ENCODE measurements around the gene PALMD.

The PALMD gene

DNA sequence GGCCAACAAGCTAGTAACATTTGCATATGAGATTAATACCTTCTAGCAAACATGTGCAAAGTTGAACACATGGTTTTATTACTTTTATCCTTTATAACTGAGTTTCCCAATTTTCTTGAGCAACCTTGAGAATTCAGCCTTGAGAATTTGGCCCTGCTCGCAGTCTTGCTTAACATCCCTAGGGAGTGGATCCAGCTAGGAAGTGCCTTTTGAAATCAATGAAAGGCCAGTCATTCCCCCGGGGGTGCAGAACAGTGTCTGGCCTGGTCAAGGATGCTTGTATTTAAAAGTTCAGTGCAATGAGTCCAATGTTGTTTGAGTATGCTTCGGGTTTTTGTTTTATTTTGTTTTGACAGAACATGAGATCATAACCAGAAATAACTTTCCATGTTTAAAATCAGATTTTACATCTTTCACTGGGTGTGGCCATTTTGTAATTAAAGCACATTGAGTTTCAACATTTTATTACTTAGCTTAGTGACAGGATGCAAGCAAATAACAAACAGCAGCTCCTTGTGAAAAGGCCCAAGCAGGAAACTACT lies 16.7 kb downstream of the PALMD start:
- DNase-seq = no peak

DNA sequence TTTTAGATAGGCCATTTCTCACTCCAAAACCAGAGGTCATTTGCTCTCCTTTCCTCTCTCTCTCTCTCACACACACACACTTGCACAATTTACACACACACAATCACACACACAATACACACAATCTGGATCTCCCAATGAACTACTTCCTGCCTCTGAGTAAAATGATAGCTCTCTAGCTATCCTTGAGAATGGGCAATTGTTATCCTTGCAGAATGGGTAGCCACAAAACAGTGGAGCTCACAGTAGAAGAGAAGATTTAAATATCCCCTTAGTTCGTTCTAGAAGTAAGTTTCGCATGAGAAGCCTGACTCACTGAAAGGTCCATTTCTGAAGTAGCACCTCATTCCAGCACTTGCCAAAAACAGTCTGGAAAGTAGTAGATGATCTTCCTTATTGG lies 17.6 kb downstream of the PALMD start:
- no peak for DNase-seq

DNA sequence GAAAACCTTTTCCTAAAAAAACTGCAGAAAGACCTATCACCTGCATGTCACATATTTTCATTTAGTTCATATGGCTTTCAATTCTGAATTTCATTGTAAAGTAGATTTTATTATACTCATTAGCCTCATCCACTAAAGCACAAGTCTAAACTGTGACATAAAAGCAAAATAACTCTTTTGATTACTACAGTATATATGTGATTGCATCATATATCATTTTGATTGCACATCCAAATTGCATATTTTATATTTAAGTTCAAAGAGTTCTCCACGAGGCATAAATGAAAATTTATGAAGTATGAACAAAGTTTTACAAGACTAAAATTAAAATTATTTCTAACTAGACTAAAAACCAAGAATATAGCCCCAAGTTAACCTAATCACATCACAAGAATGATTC lies 19.3 kb downstream of the PALMD start:
- DNase-seq = no peak

DNA sequence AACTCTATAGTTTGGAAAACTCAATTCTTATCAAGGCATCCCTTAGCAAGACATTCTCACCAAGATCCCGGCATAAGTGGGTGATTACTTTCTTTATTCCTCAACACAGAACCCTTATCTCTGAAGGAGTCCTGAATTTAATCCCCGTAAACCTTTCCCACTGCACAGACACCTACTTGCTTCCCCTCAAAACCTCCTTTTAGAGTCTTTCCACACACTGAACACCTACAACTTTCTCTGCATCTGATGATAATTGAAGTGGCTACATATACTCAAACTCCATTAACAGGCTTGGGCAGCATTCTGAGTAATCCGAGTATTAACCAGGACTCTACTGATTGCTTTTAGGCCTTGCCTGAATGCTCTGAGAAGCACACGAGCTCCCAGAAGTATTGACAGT lies 23.5 kb downstream of the PALMD start:
- DNase-seq = no peak

DNA sequence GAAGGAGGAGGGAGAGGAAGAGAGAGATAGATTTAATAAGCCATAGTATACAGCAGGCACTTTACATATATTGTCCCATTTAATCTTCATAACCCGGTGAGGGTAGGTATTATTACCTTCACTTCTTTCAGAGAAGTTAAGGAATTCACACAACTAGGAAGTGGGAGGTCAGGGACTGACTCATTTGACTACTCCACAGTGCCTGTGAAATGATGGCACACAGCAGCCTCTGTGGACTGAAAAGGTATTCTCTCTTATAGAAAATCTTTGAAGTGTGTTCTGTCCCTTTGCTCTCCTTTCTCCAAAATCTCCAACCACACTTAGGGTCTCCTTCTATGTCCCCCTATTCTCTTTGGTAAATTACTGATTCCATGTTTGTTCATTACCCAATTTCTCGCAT lies 23.9 kb downstream of the PALMD start:
- no peak for DNase-seq

DNA sequence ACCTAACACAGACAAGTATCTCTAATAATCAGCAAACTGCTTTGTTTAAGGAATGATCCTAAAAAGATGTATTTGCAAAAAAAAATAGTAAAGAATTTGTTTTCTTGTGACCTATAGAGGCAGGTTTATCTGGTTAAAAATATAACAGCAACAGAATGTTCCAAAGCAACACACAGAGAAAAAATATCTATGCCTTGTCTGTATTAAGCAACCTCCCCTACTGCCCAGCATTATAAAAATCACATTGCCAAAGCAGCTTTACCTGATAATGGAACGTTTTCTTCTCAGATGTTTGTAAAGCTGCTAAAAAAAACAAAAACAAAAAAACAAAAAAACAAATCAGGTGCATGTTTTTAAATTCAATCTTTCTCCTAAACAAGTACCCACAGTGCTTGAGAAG lies 24.7 kb downstream of the PALMD start:
- no peak for DNase-seq

DNA sequence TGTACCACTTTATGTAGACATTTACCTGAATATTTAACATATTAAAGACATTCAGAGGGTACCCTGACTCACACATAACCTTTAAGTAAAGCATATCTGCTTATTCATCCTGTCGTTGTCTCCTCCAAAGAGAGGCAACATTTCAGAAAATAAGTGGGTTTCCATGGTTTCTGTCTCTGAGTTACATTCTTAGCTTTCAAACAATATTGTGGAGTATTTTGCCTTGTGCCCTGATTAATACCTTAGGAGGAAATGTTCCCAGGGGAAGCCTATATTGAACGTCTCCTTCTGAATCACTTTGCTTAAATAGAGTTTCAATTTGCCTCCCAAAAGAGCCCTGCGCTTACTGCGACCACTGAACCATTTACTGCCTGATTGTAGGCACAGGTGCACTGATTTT lies 26.1 kb downstream of the PALMD start:
- no peak for DNase-seq

DNA sequence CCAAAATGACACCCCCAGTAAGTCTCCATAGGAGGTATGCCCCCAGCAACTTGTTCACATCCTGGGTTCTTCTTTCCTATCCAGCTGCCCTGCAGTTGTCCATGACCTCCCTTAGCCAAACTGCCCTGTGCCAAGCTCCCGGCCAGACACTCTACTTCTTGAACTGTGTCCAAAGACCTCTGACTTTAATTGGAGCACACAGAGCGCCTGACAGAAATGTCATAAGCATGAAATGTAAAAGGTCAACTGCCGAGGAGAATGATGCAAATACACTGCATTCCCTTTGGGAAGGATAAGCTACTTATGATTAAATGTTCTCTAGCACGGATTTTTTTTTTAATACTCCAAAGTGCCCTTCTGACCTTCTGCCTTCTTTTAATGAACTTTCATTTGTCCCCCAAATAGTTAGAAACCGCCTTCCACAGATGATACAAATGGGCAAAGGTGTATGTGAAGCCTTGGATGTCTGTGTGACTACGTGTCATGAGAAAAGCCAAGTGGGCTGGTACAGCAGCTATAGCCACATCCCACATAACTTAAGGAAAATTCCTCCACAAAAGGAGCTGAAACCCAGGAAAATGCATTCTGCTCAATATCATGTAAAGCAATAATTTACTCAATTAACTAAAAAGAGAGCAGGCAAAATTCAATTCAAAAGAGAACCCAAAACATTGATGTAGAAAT lies 26.8 kb downstream of the PALMD start:
- no peak for DNase-seq

DNA sequence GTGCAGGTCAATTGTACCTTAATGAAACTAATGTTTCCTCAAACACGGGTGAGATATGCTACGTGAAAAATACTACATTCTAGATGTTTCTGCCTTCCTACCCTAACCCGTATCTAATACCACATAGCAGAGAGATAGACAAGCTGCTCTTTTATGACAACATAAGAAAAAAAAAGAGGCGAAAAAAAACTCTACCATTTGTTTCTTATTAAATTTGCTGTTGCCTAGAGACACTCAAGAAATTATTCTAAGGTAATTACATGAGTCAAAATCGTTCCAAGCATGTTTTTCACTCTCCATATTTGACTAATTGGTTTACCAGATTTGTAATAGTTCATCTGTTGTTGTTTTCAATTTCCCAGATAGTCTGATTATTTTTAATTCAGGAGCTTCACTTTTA lies 27.4 kb downstream of the PALMD start:
- no peak for DNase-seq

DNA sequence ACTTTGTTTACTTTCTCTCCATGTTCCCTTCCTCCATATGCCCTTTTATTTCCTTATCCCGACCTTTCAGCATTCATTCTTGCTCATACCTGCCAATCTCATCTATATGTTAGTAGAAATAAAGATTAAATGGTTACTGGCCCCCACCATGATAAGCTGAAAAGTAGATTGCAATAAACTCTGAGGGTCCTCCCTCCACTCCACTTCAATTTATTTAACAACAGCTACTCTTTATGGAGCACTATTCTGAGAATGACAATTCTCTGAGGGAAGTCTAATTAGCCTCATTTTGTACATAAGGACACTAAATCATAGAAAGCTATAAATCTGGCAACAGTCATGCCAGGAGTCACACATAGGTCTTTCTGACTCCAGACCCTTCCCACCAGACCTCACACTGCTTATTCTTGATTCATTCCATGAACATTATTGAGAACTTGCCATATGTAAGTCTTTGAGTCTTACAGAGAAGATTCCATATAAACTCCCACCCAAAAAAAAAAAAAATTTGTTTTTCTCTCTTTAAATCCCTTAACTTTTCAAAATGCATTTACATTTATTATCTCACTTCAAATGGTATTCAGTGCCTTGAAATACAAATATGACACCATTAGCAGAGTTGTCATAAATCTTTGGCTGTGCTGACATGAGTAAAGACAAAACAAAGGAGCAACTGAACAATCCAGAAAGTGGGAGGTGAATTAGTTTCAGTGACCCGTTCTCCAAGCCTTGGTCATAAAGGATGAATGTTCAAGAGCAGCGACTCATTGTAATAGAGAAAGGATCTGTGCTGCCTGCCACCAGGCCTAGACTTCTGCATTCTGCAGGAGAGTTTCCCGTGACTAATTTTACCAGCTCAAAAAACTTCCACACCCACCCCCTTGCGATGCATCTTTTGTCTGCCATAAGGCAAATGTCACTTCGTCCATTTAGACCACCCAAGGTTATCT lies 28.5 kb downstream of the PALMD start:
- no peak for DNase-seq

DNA sequence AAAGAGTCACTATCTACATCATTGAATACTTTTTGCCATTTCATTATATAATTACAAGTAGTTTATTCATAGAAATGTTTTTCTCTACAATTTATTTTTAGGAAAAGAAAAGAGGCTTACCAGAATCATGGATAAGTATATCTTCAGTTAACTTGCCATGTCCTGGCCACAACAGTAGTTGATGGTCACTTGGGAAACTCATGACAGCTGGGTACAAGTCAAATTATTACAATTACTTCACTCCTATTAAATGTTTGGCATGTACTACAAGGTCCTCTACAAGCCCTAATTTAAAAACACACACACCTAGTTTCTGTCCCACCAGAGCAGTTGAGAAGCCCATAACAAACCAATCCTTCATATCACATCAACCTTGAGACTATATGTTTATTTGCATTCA lies 29.4 kb downstream of the PALMD start:
- DNase-seq = no peak

DNA sequence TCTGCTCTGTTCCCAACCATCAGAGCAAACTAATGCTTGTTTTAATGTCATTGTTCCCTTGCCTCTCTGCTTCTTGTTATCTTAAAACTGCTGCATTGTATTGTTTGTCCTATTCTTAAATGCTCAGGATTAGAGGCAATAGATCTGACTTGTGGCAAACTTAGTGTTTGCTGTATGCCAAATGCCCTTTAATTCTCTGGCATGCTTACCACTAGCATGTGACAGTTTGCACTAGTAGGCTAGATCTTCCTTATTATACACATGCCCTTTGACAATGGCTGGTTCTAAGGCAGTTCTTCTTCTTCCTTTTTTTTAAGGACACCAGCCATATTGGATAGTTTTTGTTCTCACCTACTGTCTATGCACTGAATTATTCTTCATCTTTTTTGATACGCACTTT lies 30.1 kb downstream of the PALMD start:
- no peak for DNase-seq

DNA sequence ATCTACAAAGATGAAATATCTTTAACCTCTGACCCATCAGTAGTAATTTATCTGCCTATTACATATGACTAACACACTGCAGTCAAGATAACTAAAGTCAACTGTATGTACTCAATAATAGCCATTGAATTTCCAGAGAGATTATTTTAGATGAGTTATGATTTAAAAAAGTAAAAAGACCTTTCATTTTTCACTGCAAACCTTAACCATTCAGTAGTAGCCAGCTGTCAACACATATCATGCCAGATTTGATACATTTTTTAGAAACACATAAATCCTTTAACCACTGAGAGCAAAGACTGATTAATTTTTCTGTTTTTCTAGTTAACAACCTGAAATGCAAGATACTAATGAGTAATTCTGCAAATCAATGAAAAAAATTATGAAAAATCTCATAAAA lies 31.0 kb downstream of the PALMD start:
- no peak for DNase-seq

DNA sequence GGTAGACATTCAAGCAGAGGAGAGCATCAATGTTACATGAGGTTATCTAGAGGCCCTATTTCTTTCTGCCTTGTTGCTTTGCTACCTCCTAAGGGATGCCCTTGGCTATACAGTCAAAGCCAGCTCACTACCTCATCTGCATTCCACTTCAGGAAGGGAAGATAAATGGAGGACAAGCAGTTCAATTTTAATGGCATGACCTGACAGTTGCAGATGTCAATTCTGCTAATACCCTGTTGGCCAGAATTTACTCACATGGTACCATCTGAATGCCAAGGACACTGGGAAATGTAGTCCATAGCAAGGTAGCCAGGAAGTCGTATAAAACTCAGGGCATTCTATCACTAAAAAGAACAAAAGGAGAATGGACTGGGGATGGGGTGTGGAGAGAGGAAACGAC lies 31.5 kb downstream of the PALMD start:
- no peak for DNase-seq

DNA sequence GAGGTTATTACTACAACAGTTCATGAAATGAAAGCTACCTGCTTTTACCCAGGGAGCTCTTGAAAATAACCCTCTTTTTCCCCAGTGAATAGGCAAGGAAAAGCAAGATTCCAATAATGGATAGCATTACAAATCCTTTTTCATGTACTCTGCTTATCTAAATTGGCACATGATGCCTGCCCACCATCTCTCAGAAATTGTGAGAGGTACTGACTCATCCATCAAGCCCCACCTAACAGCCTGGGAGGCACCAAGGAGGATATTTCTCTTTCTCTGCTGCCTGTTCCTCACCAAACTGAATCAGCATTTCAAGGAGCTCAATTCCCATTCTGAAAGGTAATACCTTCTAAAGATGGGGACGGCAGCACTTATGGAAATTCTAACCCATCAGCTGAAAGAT lies 34.4 kb downstream of the PALMD start:
- no peak for DNase-seq

DNA sequence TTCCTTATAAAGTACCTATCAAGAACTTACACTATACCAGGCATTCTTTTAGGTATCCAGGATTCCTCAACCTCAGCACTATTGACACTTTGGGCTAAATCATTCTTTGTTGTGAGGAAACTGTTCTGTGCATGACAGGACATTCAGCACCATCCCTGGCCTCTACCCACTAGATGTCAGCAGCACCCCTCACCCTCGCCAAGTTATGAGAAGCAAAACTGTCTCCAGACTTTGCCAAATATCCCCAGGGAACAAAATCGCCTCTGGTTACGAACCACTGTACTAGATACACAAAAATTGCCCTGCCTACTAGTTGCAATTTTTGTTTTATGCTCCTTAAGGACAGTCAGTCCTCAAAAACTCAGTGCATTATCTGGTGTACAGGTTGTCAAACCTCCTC lies 35.7 kb downstream of the PALMD start:
- DNase-seq = no peak

DNA sequence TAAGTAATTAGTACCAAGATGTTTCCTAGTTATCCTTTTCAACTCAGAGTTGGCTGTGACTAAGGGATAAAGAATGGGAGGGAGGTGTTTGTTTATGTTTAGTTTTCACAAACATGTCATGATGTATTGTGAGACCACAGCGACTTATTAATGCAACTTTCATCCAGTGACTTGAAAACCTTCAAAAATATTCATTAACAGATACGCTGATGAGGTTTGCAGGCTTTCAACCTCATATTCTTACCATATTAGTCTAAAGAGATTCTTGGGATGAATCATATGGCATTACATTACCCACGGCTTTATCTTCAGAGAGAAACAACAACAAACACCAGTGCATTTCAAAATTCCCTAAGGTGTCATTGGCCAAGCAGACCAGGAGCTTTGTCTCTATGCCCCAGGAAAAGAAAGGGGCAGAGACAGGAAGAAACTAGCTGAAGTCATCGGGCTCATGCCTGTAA lies 36.4 kb downstream of the PALMD start:
- DNase-seq = no peak

DNA sequence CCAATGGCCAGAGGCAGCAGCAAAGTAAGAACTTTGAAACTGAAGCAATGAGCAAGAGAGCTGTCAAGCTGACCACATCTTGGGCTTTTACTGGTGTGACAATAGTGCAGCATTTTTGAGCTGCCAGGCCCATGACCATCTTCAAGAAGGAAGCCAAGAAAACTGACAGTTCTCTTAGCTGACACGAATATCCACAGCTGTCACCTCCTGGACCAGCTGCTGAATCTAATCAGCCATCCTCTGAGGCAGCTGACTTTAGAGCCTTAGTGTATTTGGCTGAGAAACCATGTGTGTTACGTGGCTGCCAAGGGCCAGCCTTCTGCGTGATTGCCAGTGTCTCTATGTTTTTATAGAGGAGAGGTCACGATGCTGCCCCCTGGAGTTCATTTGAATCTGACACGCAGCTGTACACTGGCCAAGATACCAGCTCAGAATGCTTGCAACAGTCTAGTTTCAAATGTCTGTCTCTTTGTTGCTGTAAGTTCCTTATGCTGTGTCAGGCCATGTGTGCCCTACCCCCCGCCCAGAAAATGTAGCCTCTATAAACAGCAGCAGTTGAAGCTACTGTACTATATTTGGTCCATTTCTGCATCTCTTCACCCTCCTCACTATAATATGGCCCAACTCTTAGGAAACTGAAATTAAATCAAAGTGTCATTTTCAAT lies 39.7 kb downstream of the PALMD start:
- peak in 1 of 2 experiments; percentile 27 for DNase-seq

DNA sequence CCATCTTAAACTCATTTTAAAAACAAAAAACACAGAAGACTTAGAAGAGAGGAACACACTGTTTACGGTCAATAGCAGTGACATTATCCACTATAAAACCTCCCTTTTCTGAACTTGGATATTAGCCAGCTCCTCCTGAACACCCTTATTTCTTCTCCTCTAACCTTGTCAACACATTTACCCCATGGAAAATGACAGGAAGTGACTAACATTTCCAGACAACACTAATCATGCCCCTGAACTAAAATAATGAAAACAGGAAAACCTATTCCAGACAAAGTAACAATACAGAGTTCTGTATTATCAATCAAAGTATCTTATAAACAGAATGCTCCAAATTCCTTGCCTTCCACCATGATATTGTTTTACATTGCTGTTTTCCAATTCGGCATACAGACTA lies 45.3 kb downstream of the PALMD start:
- DNase-seq = no peak

DNA sequence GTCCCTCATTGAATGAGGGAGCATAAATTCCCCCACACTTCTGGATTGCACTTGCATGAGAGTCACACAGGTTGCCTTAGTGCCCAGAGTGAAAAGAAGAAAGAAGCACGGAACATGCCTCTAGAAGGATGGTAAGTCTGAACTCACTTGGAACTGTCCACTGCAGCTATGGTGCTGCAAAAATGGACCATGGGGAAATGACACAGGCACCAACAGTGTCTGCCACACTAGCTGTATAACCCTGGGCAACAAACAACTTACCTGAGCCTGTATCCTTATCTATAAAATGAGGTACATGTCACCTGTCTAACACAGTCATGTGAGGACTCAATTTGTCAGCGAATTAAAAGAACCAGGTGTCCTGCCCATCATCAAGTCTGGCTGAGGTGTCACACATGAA lies 50.7 kb downstream of the PALMD start:
- DNase-seq = no peak

DNA sequence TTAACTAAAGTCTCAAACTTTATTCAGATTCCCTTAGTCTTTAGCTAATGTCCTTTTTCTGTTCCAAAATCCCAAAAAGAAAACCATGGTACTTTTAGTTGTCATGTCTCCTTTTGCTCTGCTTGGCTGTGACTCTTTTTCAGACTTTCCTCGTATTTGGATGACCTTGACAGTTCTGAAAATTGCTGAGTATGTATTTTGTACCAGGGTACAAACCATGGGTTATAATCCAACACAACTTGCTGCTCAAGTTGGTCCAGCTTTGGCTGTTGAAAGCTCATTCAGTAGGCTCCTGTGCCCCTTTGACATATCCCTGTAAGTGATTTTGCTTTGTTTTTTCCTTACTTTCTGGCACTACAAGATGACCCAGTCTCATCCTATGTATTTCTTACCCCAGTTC lies 51.7 kb downstream of the PALMD start:
- DNase-seq = no peak

DNA sequence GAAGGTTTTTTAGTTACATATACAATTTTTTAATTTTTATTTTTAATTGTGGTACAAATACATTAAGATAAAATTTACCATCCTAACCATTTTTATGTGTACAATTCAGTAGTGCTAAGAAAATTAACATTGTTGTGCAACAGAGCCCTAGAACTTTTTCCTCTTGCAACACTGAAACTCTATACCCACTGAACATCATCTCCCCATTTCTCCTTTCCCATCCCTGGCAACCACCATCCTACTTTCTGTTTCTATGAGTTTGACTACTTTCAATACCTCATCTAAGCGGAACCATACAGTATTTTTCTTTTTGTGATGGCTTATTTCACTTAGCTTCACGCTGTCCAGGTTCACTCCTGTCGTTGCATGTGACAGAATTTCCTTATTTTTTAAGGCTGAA lies 54.1 kb downstream of the PALMD start:
- DNase-seq = no peak

DNA sequence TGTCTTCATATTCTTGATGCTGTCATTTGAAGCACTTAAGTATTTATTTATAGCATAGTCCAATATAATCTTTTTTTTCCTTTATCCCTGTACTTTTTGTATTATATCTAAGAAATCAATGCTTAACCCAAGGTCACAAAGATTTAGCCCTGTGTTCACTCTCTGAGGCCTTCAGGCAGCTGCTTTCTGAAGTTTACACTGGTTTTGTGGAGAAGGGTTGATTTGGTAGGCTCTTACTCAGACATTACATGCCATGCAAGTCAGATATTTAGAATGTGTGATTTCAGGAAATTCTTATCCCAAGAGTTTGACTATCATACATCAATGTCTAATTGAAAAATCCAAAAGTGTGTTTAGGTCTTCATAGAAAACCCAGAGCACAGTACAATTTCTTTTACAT lies 56.3 kb downstream of the PALMD start:
- no peak for DNase-seq

Data from NCI-H1930 (cell line).